Fibroblast of lung (primary cell): ENCODE results near the gene ASTN2. TPM values are rescaled to one million over a fixed set of nuclear protein-coding genes. Genes with fewer than 3 reads are reported as not detected.
"Not testable (repeated sequence)": the region's sequence is repeated elsewhere in the genome, so short reads cannot be mapped to it uniquely, and the experiment has no call there.

Source experiments
- DNase-seq, 2 donors: peaks; one replicate each; pipeline versions ENCODE4 v3.0.0 to v3.0.0-alpha.2; 2010; ENCODE audit warnings: low read depth in 2 of 2
- H2AFZ ChIP-seq: 2 replicates; pipeline ENCODE4 v1.5.1; 2012; ENCODE audit warnings: low read length, control low read depth, inconsistent platforms
- H3K27ac ChIP-seq: 2 replicates; pipeline ENCODE4 v1.5.1; 2011; ENCODE audit warnings: low read length, control low read depth; ENCODE audit not compliant: insufficient read depth
- H3K27me3 ChIP-seq: 2 replicates; pipeline ENCODE4 v1.5.1; 2011; ENCODE audit warnings: mild to moderate bottlenecking, low read length; ENCODE audit not compliant: control insufficient read depth, insufficient read depth
- H3K36me3 ChIP-seq: 2 replicates; pipeline ENCODE4 v1.5.1; 2011; ENCODE audit warnings: low read length; ENCODE audit not compliant: control insufficient read depth, insufficient read depth
- H3K4me1 ChIP-seq: 2 replicates; pipeline ENCODE4 v1.5.1; 2011; ENCODE audit warnings: low read length; ENCODE audit not compliant: control insufficient read depth, insufficient read depth; ENCODE audit errors: extremely low read depth
- H3K4me2 ChIP-seq: 2 replicates; pipeline ENCODE4 v1.5.1; 2011; ENCODE audit warnings: low read length, control low read depth; ENCODE audit not compliant: insufficient read depth; ENCODE audit errors: extremely low read depth
- H3K4me3 ChIP-seq, 4 experiments: fragments of 200-600 bp in 1 of 4; sonication (generic) in 1 of 4; replicated peaks in 1 of 4; 2 replicates each; pipeline ENCODE4 v1.5.1; 2011 to 2016; ENCODE audit warnings: low read length in 4 of 4, low read depth in 3 of 4, mild to moderate bottlenecking in 3 of 4, control low read depth in 2 of 4, inconsistent platforms in 1 of 4, mixed read lengths in 1 of 4; ENCODE audit not compliant: insufficient read depth in 1 of 4; ENCODE audit errors: control extremely low read depth in 1 of 4
- H3K79me2 ChIP-seq: 2 replicates; pipeline ENCODE4 v1.5.1; 2012; ENCODE audit warnings: mild to moderate bottlenecking, low read length, inconsistent platforms; ENCODE audit not compliant: control insufficient read depth, insufficient read depth
- H3K9ac ChIP-seq: 2 replicates; pipeline ENCODE4 v1.5.1; 2011; ENCODE audit warnings: mild to moderate bottlenecking, low read length, control low read depth; ENCODE audit not compliant: insufficient read depth
- H3K9me3 ChIP-seq: 2 replicates; pipeline ENCODE4 v1.5.1; 2012; ENCODE audit warnings: low read depth, low read length; ENCODE audit not compliant: control insufficient read depth, insufficient read depth
- H4K20me1 ChIP-seq: 2 replicates; pipeline ENCODE4 v1.5.1; 2011; ENCODE audit warnings: low read length; ENCODE audit not compliant: control insufficient read depth, insufficient read depth; ENCODE audit errors: extremely low read depth
- EZH2 ChIP-seq: IDR thresholded peaks from 2 replicates; pipeline ENCODE4 v1.5.1; 2012; ENCODE audit warnings: low read length, control low read depth, mild to moderate bottlenecking; ENCODE audit errors: missing control alignments
- polyA plus RNA-seq, 2 donors: library from polyadenylated mRNA; depleted of rRNA in 1 of 2; stranded (reverse) in 1 of 2; unstranded in 1 of 2; fragments of >200 nt; gene quantifications; 2 replicates each; pipeline ENCODE4 v1.2.1, GENCODE V29; 2011 to 2012; ENCODE audit warnings: missing spikeins in 1 of 2
- total RNA-seq: library from RNA; depleted of rRNA; stranded (reverse); fragments of >200 nt; gene quantifications from 2 replicates; pipeline ENCODE4 v1.2.1, GENCODE V29; 2014
- TF ChIP-seq, protein P1 (sequence below), 2 donors: IDR thresholded peaks in 1 of 2; conservative IDR thresholded peaks in 1 of 2; 1 replicate in 1 of 2; 2 replicates in 1 of 2; pipeline ENCODE4 v1.5.1; 2011 to 2012; ENCODE audit warnings: low read length in 2 of 2, control low read depth in 1 of 2, inconsistent platforms in 1 of 2, low read depth in 1 of 2, mild to moderate bottlenecking in 1 of 2

The ASTN2 gene
- total and polyA plus RNA-seq, 2 donors (not counting 1 experiment from before 2014, with no cell fraction given), result 2.2 to 19.2 TPM

DNA sequence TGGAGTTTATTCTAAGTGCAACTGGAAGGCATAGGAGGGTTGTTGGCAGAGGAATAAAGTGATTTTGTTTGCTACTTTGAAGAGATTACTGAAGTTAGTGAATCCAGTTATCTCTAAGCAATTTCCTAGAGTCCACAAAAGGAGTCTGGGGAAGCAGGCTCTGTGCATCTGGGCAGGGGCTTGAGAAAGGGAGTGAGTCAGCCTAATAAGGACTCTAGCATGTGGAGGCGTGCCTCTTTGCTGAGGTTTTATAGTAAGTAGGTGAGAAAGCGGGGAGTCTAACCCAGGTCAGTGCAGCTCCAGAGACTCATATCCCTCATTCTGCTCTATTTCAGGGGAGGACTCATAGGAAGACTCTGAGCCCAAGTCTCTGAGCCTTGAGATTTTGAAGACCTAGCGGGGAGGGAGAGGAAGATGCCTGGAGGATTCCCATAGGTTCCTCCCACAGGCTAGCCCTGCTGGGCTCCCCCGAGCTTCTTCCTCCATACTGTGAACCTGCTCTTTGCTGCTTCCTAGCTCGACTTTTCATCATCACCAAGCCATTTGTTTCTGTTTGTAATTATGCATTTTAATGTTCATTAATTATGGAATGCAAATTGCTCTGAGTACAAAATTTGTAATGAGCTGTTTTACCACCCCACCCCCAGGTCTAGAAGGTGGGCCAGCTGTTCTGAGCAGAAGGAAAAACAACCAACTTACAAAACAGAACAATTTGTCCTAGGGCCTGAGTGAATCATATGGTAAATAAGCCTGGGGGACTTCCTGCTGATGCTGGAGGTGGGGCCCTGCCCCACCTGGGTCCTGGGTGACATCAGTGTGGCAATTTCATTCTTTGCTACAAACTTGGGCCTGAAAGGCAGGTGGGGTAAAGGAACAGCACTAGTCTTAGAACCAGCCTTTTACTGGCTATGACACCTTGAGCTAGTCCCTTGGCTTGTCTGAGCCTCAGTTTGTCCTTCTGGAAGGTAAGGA is 577.6 kb downstream of the ASTN2 start:
- no peaks in the 10 kb centered on the region for H4K20me1 ChIP-seq
- TF ChIP-seq, protein P1, sequence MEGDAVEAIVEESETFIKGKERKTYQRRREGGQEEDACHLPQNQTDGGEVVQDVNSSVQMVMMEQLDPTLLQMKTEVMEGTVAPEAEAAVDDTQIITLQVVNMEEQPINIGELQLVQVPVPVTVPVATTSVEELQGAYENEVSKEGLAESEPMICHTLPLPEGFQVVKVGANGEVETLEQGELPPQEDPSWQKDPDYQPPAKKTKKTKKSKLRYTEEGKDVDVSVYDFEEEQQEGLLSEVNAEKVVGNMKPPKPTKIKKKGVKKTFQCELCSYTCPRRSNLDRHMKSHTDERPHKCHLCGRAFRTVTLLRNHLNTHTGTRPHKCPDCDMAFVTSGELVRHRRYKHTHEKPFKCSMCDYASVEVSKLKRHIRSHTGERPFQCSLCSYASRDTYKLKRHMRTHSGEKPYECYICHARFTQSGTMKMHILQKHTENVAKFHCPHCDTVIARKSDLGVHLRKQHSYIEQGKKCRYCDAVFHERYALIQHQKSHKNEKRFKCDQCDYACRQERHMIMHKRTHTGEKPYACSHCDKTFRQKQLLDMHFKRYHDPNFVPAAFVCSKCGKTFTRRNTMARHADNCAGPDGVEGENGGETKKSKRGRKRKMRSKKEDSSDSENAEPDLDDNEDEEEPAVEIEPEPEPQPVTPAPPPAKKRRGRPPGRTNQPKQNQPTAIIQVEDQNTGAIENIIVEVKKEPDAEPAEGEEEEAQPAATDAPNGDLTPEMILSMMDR (conservative IDR thresholded peaks at IDR 0.05 in 1 of 2, IDR thresholded peaks at IDR 0.05 in 1 of 2; ENCODE audit: low read depth in 1 of 2, low read length in 2 of 2), result no peak
- TF ChIP-seq EZH2, result no peak
- H2AFZ ChIP-seq, result no peak overlapping the region
- H3K27me3 ChIP-seq, result no peaks in the 10 kb centered on the region
- DNase-seq, result no peak
- no peaks in the 10 kb centered on the region for H3K36me3 ChIP-seq
- no peak overlapping the region for H3K4me2 ChIP-seq
- H3K27ac ChIP-seq, result no peak overlapping the region
- no peaks in the 10 kb centered on the region for H3K4me1 ChIP-seq
- H3K9ac ChIP-seq, result no peak overlapping the region
- H3K4me3 ChIP-seq, result no peak overlapping the region
- no peaks in the 10 kb centered on the region for H3K9me3 ChIP-seq
- no peaks in the 10 kb centered on the region for H3K79me2 ChIP-seq

GRCh38 chr9:116830321-116830720 is 584.5 kb downstream of the ASTN2 start:
- H3K4me1 ChIP-seq, H3K9ac ChIP-seq, H3K27me3 ChIP-seq, H4K20me1 ChIP-seq, H3K36me3 ChIP-seq, H3K4me3 ChIP-seq, H3K27ac ChIP-seq, DNase-seq, H2AFZ ChIP-seq, H3K4me2 ChIP-seq, H3K79me2 ChIP-seq, H3K9me3 ChIP-seq: not testable (repeated sequence)

- H3K4me3 ChIP-seq, result no peak overlapping the region
Measured at GRCh38 chr9:116821633-116822229, 593.1 kb downstream of the ASTN2 start.

More at GRCh38 chr9:116821633-116822229, 593.1 kb downstream of the ASTN2 start:
- Histone ChIP-seq H3K27me3 (no peaks in the 10 kb centered on the region), H3K4me1 (no peaks in the 10 kb centered on the region), H3K36me3 (no peaks in the 10 kb centered on the region), H3K9ac (no peak overlapping the region), H3K9me3 (no peaks in the 10 kb centered on the region), H3K79me2 (no peaks in the 10 kb centered on the region), H4K20me1 (no peaks in the 10 kb centered on the region), H3K4me2 (no peak overlapping the region), H2AFZ (no peak overlapping the region), H3K27ac (no peak overlapping the region)
- no peak for DNase-seq
- TF ChIP-seq, protein P1 (conservative IDR thresholded peaks at IDR 0.05 in 1 of 2, IDR thresholded peaks at IDR 0.05 in 1 of 2; ENCODE audit: low read depth in 1 of 2, low read length in 2 of 2), result no peak
- no peak for TF ChIP-seq EZH2
